Progenitor cell of endocrine pancreas (in vitro differentiated cells): ENCODE measurements around the gene GATA6. TPM values are rescaled to one million over a fixed set of nuclear protein-coding genes. Genes with fewer than 3 reads are reported as not detected.
"Not testable (repeated sequence)": the region's sequence is repeated elsewhere in the genome, so short reads cannot be mapped to it uniquely, and the experiment has no call there.

Experiments
- DNase-seq: peaks from one replicate; pipeline ENCODE4 v3.0.0; 2021; ENCODE audit warnings: low spot score; ENCODE audit not compliant: unreplicated experiment
- H3K27ac Mint-ChIP-seq: 2 replicates; pipeline ENCODE4 v1.8.0; 2021; ENCODE audit warnings: mild to moderate bottlenecking, moderate library complexity, mixed read lengths
- H3K27me3 Mint-ChIP-seq: 2 replicates; pipeline ENCODE4 v1.8.0; 2021; ENCODE audit warnings: mixed read lengths
- H3K36me3 Mint-ChIP-seq: 2 replicates; pipeline ENCODE4 v1.8.0; 2022; ENCODE audit warnings: mixed read lengths; ENCODE audit not compliant: insufficient read depth
- H3K4me1 Mint-ChIP-seq: 2 replicates; pipeline ENCODE4 v1.8.0; 2021; ENCODE audit warnings: low read depth, mixed read lengths
- H3K4me3 Mint-ChIP-seq: 2 replicates; pipeline ENCODE4 v1.8.0; 2021; ENCODE audit warnings: low read depth, mild to moderate bottlenecking, moderate library complexity, mixed read lengths
- H3K9me3 Mint-ChIP-seq: 2 replicates; pipeline ENCODE4 v1.8.0; 2021; ENCODE audit warnings: low read depth, mixed read lengths
- total RNA-seq: library from RNA; stranded (reverse); gene quantifications from 2 replicates; pipeline ENCODE4 v1.2.1, GENCODE V29; 2021
- TF ChIP-seq, protein P1 (sequence below): fragments of 200-600 bp; sonication (generic); IDR thresholded peaks from one replicate; pipeline ENCODE4 v1.5.0; 2021; ENCODE audit warnings: antibody characterized with exemption, mild to moderate bottlenecking; ENCODE audit not compliant: unreplicated experiment

Gene GATA6
- total RNA-seq, 1 donor from 2014 or later, result 112 TPM

DNA sequence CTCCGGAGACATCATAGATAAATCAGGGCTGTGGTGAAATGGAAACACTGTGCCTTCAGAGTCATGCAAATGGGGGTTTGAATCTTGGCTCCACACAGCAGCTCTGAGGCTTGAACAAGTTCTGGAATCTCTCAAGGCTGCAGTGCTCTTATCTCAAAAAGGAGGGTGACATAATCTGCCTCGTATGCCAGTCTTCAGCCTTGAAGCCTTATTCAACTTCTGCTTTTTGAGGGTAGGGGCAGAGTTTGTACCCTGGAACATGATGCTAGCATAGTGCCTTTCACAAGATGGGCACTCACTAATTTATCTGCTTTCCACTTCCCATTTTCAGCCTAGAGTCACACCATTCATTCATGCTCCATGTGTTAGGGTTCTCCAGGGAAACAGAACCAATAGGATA lies 42.3 kb downstream of the GATA6 start:
- TF ChIP-seq, protein P1, sequence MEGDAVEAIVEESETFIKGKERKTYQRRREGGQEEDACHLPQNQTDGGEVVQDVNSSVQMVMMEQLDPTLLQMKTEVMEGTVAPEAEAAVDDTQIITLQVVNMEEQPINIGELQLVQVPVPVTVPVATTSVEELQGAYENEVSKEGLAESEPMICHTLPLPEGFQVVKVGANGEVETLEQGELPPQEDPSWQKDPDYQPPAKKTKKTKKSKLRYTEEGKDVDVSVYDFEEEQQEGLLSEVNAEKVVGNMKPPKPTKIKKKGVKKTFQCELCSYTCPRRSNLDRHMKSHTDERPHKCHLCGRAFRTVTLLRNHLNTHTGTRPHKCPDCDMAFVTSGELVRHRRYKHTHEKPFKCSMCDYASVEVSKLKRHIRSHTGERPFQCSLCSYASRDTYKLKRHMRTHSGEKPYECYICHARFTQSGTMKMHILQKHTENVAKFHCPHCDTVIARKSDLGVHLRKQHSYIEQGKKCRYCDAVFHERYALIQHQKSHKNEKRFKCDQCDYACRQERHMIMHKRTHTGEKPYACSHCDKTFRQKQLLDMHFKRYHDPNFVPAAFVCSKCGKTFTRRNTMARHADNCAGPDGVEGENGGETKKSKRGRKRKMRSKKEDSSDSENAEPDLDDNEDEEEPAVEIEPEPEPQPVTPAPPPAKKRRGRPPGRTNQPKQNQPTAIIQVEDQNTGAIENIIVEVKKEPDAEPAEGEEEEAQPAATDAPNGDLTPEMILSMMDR, result no peak
- no peak overlapping the region for H3K4me3 Mint-ChIP-seq
- H3K27ac Mint-ChIP-seq, result peak overlapping the region; percentile 53
- H3K27me3 Mint-ChIP-seq, result no peaks in the 10 kb centered on the region
- no peak for DNase-seq
- peaks cover 6% of the 10 kb centered on the region for H3K4me1 Mint-ChIP-seq
- no peaks in the 10 kb centered on the region for H3K36me3 Mint-ChIP-seq
- H3K9me3 Mint-ChIP-seq, result no peaks in the 10 kb centered on the region

DNA sequence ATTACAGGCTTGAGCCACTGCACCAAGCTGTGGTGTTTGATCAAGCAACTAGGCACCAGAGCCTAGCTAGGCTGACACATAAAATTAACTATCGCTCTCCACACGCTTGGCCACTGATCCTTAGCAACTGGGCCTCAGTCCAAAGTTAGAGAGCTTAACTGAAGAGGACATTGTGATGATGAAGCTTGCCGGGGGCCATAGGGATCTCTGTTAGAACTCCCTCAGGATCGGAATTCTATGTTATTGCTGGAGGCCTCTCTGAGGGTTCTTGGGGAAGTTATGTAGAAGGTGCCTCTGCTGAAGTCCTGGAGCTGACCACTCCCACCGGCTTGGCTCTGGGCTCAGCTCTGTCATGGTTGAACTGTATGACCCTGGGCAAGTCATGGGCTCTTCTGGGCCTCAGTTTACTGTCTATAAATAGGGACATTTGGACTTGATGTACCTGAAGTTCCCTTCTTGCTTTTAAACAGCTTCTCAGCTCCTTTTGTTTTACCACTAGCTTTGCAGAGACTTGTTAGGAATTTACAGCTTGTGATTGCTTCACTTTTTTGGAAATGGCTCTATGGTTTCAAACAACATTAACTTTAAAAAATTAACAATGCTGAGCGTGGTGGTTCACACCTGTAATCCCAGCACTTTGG lies 44.1 kb downstream of the GATA6 start:
- H3K36me3 Mint-ChIP-seq, result no peaks in the 10 kb centered on the region
- DNase-seq, result no peak
- H3K4me1 Mint-ChIP-seq, result peaks cover 9% of the 10 kb centered on the region
- no peak overlapping the region for H3K27ac Mint-ChIP-seq
- no peaks in the 10 kb centered on the region for H3K9me3 Mint-ChIP-seq
- TF ChIP-seq, protein P1, result no peak
- no peak overlapping the region for H3K4me3 Mint-ChIP-seq
- peaks cover 3% of the 10 kb centered on the region for H3K27me3 Mint-ChIP-seq

DNA sequence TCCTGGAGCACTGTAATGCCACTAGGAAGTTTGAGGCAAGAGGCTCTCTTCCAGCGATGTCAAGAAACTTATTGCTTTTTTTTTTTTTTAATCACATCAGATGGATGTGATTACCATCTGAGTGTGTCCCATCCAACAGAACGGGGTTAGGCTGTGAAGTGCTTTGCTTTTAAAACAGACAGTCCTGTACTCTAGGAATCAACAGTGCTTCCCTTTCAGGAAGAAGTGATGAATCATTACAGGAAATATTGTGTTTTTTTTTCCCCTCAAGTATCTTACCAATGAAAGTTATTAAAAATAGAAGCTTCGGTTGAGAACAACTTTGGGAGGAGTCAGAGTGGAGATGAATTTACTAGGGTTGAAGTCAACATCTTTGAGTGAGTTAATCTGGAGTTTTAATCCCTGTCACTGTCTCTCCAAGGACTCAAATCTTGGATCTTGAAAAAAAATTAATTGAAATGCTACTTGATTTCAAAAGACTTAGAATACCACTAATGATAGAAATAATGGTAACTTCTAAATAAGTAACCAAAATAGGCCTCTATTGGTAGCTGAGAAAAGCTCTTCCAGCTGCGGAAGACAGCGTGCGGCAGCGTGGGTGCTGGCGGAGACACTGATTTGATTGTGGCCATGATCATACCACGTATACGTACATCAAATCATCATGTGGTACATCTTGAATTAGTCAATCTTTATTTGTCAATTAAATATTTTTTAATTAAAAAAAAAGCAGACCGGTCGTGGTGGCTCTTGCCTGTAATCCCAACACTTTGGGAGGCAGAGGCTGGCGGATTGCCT lies 45.5 kb downstream of the GATA6 start:
- Mint-ChIP-seq H3K4me1 (peaks cover 9% of the 10 kb centered on the region), H3K27ac (no peak overlapping the region), H3K36me3 (no peaks in the 10 kb centered on the region), H3K9me3 (no peaks in the 10 kb centered on the region), H3K4me3 (no peak overlapping the region), H3K27me3 (peaks cover 7% of the 10 kb centered on the region)
- TF ChIP-seq, protein P1, result no peak
- DNase-seq, result no peak

DNA sequence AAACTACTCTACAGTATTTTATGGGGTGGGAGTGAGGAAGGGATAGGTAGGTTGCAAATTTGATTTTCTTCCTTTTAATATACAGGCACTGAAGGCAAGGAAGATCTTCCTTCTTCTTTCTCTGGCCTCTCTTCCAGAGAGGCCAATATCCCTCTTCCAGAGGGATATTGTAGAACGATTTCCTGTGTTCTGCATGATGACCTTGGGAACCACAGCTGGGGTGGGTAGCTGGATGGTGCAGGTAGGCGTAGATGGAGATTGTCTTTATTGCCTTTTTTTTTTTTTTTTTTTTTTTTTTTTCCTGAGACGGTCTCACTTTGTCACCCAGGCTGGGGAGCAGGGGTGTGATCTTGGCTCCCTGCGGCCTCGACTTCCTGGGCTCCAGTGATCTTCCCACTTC lies 49.4 kb downstream of the GATA6 start:
- Mint-ChIP-seq H3K27me3 (peaks cover 7% of the 10 kb centered on the region), H3K4me1 (peaks cover 3% of the 10 kb centered on the region), H3K27ac (no peak overlapping the region), H3K36me3 (no peaks in the 10 kb centered on the region), H3K9me3 (peaks cover 3% of the 10 kb centered on the region), H3K4me3 (no peak overlapping the region)
- TF ChIP-seq, protein P1, result no peak
- no peak for DNase-seq

DNA sequence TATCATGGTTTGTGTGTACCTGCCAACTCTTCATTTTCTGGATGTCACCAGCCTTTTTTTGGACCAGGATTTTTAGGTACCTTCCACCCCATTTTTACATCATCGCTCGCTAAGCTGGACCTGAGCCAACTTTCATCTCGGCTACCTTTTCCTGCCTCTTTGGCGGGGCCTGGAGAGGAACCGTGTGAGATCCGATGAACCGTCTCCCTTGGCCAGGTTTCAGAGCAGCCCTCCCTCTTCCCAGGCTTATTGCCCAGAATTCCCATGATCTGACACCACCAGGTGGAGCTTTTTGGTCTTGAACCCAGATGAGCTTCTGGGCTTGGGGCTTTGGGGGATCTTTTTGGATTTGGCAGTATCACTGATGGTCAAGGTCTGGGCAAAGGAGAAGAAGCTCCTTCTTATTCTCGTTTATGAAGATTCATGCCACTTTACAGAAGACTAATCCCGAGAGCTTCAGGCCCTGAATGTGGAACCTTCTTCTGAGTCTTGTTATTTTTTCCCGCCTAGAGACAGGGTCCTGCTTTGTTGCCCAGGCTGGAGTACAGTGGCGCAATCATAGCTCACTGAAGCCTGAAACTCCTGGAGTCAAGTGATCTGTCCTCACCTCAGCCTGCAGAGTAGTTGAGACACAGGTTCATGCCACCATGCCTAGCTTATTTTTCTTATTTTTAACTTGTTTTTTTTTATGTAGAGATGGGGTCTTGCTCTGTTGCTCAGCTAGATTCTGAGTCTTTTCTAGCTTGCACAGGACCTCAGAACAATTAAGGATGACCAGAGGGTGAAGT lies 50.4 kb downstream of the GATA6 start:
- H3K9me3 Mint-ChIP-seq, result peaks cover 3% of the 10 kb centered on the region
- H3K27me3 Mint-ChIP-seq, result peaks cover 7% of the 10 kb centered on the region
- TF ChIP-seq, protein P1, result no peak
- H3K27ac Mint-ChIP-seq, result no peak overlapping the region
- DNase-seq, result no peak
- peaks cover 3% of the 10 kb centered on the region for H3K4me1 Mint-ChIP-seq
- no peak overlapping the region for H3K4me3 Mint-ChIP-seq
- no peaks in the 10 kb centered on the region for H3K36me3 Mint-ChIP-seq

DNA sequence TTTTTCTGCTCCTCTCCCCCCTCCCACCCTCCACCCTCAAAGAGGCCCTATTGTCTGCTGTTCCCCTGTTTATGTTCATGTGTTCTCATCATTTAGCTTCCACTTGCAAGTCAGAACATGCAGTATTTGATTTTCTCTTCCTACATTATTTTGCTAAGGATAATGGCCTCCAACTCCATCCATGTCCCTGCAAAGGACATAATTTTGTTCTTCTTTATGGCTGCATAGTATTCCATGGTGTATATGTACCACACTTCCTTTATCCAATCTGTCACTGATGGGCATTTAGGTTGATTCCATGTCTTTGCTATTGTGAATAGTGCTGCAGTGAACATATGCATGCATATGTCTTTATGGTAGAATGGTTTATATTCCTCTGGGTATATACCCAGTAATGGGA lies 51.2 kb downstream of the GATA6 start:
- H3K27ac Mint-ChIP-seq, H3K9me3 Mint-ChIP-seq, DNase-seq, H3K36me3 Mint-ChIP-seq, H3K4me1 Mint-ChIP-seq, H3K27me3 Mint-ChIP-seq, H3K4me3 Mint-ChIP-seq: not testable (repeated sequence)
